OCI-LY7 (cell line): ENCODE measurements around the gene ZBTB7A.

Experiments
- EZH2phosphoT487 ChIP-seq: fragments of 200-600 bp; sonication (generic); IDR thresholded peaks from 2 replicates; pipeline ENCODE4 v1.6.1; 2018; ENCODE audit warnings: low read depth, borderline replicate concordance, mild to moderate bottlenecking, mixed run types, antibody characterized with exemption, low read length, moderate library complexity, mixed read lengths
- TF ChIP-seq, protein P1 (sequence below): fragments of 200-600 bp; sonication (generic); conservative IDR thresholded peaks from 2 replicates; pipeline ENCODE4 v1.5.1; 2014; ENCODE audit warnings: mild to moderate bottlenecking, antibody characterized with exemption, low read length, moderate library complexity, mixed read lengths

DNA sequence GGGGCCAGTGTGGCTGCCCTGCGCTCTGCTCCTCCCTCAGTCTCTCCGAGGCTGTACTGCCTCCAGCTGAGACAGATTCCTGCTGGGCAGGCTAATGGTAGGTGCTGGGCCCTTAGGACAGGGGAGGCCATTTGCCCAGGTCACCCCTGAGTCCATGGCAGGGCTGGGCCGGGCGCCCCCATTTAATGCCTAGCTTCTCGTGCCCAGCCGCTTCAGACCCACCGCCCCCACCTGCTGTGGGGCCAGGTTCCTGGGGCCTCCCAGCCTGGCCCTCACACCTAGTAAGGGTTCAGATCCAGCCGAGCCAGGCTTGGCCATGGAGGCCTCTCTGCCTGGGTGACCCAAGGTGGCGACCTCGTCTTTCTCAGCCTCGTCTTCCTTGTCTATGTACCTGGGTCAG is 41.4 kb downstream of the ZBTB7A start:
- TF ChIP-seq, protein P1, sequence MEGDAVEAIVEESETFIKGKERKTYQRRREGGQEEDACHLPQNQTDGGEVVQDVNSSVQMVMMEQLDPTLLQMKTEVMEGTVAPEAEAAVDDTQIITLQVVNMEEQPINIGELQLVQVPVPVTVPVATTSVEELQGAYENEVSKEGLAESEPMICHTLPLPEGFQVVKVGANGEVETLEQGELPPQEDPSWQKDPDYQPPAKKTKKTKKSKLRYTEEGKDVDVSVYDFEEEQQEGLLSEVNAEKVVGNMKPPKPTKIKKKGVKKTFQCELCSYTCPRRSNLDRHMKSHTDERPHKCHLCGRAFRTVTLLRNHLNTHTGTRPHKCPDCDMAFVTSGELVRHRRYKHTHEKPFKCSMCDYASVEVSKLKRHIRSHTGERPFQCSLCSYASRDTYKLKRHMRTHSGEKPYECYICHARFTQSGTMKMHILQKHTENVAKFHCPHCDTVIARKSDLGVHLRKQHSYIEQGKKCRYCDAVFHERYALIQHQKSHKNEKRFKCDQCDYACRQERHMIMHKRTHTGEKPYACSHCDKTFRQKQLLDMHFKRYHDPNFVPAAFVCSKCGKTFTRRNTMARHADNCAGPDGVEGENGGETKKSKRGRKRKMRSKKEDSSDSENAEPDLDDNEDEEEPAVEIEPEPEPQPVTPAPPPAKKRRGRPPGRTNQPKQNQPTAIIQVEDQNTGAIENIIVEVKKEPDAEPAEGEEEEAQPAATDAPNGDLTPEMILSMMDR = no peak
- no peak for TF ChIP-seq EZH2phosphoT487
